Activated T-cell treated with anti-CD3 and anti-CD28 coated beads, Interleukin-2, amount 50 U/mL, for 4 hours (primary cell): ENCODE measurements around the gene TTC4. TPM values are rescaled to one million over a fixed set of nuclear protein-coding genes. Genes with fewer than 3 reads are reported as not detected.
"Not testable (repeated sequence)": the region's sequence is repeated elsewhere in the genome, so short reads cannot be mapped to it uniquely, and the experiment has no call there.

Experiments used
- ATAC-seq, 2 donors: fragments of 200-7000 bp; cut with Tn5 transposase; one replicate each; pipeline ENCODE4 v1.10.0; 2021
- DNase-seq: peaks from one replicate; pipeline ENCODE4 v3.0.0-alpha.2; 2020
- H3K27me3 Mint-ChIP-seq: one replicate; pipeline ENCODE4 v1.8.0; 2021; ENCODE audit warnings: low read depth, mixed read lengths
- H3K36me3 Mint-ChIP-seq: one replicate; pipeline ENCODE4 v1.8.0; 2022; ENCODE audit warnings: mixed read lengths; ENCODE audit not compliant: insufficient read depth
- H3K4me1 Mint-ChIP-seq: one replicate; pipeline ENCODE4 v1.8.0; 2021; ENCODE audit warnings: low read depth, mixed read lengths
- H3K4me3 Mint-ChIP-seq: one replicate; pipeline ENCODE4 v1.8.0; 2021; ENCODE audit warnings: mild to moderate bottlenecking, moderate library complexity, mixed read lengths
- H3K9me3 Mint-ChIP-seq: one replicate; pipeline ENCODE4 v1.8.0; 2021; ENCODE audit warnings: mixed read lengths
- total RNA-seq, 3 donors: library from RNA; stranded (reverse); gene quantifications; one replicate each; pipeline ENCODE4 v1.2.1, GENCODE V29; 2021

TTC4 gene
- total RNA-seq, 3 donors from 2014 or later: 52.5 to 61.2 (median 59.6) TPM

- no peak for ATAC-seq
- H3K4me3 Mint-ChIP-seq: no peak overlapping the region
- DNase-seq: no peak
- no peaks in the 10 kb centered on the region for H3K36me3 Mint-ChIP-seq
- H3K4me1 Mint-ChIP-seq: no peaks in the 10 kb centered on the region
- H3K9me3 Mint-ChIP-seq: no peaks in the 10 kb centered on the region
- H3K27me3 Mint-ChIP-seq: no peaks in the 10 kb centered on the region
Measured at GRCh38 chr1:54772951-54773350, 57.3 kb downstream of the TTC4 start.

DNA sequence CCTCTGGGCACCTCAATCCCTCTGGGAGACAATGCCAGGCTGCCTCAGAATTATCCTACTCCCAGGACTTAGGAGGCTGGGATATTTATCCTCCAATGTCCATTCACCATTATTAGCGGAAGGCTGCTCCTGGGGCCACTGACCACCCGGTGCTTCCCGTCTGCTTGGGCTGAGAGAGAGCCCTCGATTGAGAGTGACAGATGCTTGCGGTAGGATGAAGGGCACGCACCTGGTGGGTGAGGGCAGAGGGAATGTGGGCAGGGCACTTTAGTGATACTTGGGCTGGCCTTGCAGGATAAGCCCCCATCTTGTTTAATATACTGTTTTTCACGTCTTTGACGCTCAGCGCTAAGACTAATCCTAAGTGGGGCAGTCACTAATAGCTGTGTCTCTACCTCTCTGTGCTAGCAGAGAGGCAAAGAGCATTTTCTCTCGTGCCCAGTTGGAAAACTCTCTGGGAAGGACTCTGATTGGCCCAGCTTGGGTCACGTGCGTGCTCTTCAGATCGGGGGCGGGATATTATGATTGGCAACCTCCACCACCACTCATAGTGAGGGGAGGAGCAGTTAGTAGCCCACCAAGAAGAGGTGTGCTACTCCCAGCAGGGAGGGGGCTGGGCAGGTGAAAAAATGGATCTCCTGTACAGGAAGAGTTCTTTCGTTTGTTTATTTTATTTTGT lies 59.3 kb downstream of the TTC4 start:
- Mint-ChIP-seq H3K4me1 (no peaks in the 10 kb centered on the region), H3K27me3 (no peaks in the 10 kb centered on the region), H3K4me3 (no peak overlapping the region), H3K9me3 (no peaks in the 10 kb centered on the region), H3K36me3 (peaks cover 11% of the 10 kb centered on the region)
- ATAC-seq (no peak), DNase-seq (no peak)

DNA sequence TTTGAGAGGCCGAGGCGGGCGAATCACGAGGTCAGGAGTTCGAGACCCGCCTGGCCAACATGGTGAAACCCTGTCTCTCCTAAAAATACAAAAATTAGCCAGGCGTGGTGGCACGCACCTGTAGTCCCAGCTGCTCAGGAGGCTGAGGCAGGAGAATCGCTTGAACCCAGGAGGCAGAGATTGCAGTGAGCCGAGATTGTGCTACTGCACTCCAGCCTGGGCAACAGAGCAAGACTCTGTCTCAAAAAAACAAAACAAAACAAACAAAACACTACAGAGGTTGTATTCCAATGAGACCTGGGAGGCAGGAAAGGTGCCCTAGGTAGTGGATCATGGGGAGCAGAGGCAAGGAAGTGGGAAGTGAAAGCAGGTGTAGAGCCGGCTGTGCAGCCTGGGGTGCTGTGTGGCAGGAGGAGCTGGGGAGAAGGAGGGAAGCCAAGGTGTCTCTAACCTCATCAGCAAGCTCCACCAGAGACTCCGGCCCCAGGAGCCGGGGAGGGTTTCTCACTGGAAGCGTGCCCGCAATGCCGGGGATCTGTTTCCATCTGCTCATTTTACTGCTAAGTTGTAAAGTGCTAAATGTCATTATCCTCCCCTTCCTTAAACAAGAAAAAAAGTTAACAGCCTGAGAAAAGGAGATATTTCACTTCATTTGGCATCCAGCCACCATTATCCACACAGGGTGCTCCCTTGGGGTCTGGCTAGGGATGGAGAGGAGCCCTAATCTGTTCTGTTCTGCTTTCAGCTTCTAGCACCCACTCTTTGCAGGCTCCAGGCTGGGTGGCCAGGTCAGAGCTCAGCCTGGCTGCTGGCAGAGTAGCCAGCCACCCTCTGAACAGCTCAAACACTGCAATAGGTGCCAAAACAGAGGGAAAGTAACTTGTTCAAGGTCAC lies 60.4 kb downstream of the TTC4 start:
- not testable (repeated sequence) for H3K4me3 Mint-ChIP-seq, H3K4me1 Mint-ChIP-seq, DNase-seq, H3K9me3 Mint-ChIP-seq, ATAC-seq, H3K27me3 Mint-ChIP-seq
- H3K36me3 Mint-ChIP-seq: peaks cover 11% of the 10 kb centered on the region

DNA sequence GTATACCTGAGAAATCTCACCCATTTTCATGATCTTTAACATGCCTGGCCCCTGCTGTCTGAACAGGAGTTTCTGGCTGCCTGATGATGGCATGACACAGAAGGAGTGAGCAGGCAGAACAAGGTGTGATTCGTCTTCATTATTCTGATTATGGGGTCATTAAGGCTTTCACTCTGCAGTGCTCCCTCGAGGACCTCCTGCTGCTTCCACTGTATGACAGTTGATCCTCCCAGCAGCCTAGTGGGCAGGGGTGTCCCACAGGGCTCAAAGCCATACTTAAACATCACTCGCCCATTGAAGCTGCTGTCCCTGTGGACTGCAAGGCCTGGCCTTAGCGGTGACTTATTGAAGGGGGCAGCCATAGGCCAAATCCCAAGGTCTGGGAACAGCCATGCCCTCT lies 61.4 kb downstream of the TTC4 start:
- Mint-ChIP-seq H3K9me3 (no peaks in the 10 kb centered on the region), H3K27me3 (no peaks in the 10 kb centered on the region), H3K4me1 (no peaks in the 10 kb centered on the region), H3K36me3 (peaks cover 15% of the 10 kb centered on the region), H3K4me3 (no peak overlapping the region)
- DNase-seq (no peak), ATAC-seq (no peak)

GRCh38 chr1:54777431-54777830 lies 61.8 kb downstream of the TTC4 start:
- Mint-ChIP-seq H3K9me3 (no peaks in the 10 kb centered on the region), H3K4me3 (no peak overlapping the region), H3K36me3 (peaks cover 15% of the 10 kb centered on the region), H3K27me3 (no peaks in the 10 kb centered on the region), H3K4me1 (no peaks in the 10 kb centered on the region)
- no peak for ATAC-seq
- DNase-seq: no peak

GRCh38 chr1:54781023-54781723 lies 65.5 kb downstream of the TTC4 start:
- DNase-seq (no peak), ATAC-seq (no peak)
- no peak overlapping the region for H3K4me3 Mint-ChIP-seq
- H3K4me1 Mint-ChIP-seq: no peaks in the 10 kb centered on the region
- peaks cover 22% of the 10 kb centered on the region for H3K36me3 Mint-ChIP-seq
- H3K27me3 Mint-ChIP-seq: no peaks in the 10 kb centered on the region
- no peaks in the 10 kb centered on the region for H3K9me3 Mint-ChIP-seq

- DNase-seq: no peak
- Mint-ChIP-seq H3K27me3 (no peaks in the 10 kb centered on the region), H3K4me3 (no peak overlapping the region), H3K4me1 (no peaks in the 10 kb centered on the region), H3K36me3 (peaks cover 26% of the 10 kb centered on the region), H3K9me3 (no peaks in the 10 kb centered on the region)
- no peak for ATAC-seq
Measured at GRCh38 chr1:54782156-54782555, 66.5 kb downstream of the TTC4 start.

DNA sequence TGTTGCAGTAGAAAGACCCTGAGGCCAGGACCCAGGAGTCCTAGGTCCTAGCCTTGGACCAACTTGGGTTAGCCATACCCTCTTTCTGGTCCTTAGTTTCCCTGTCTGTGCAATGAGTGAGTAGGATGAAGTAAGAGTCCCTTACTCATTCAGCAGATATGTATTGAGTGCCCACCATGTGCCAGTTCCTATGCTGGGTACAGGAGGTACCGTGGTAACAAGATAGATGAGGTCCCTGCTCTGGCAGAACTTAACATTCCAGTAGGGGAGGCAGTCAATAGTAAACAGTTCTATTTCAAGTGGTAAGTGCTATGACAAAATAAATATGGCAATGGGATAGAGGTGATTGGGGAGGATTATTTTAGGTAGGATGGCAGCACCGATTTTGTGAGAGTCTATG lies 66.9 kb downstream of the TTC4 start:
- ATAC-seq: no peak
- Mint-ChIP-seq H3K4me1 (no peaks in the 10 kb centered on the region), H3K36me3 (peaks cover 26% of the 10 kb centered on the region), H3K27me3 (no peaks in the 10 kb centered on the region), H3K9me3 (no peaks in the 10 kb centered on the region), H3K4me3 (no peak overlapping the region)
- DNase-seq: no peak

DNA sequence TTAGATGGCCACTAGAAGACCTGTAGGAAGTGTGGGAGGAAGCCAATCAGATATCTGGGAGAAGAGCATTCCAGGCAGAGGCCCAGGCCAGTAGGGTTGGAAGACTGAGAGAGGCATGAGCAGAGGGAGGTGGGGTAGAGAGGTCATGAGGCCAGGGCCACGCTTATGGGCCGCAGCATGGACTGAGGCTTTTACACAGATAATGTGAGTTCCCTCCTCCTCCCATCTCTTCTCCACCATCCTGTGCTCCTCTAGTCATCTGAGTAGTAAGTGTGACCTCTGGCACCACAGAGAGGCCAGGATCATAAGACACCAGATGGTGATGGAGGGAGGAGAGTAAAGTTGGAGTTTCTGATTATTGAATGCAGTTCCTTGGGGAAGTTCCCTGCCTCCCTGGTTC lies 68.4 kb downstream of the TTC4 start:
- Mint-ChIP-seq H3K4me1 (no peaks in the 10 kb centered on the region), H3K36me3 (peaks cover 21% of the 10 kb centered on the region), H3K27me3 (no peaks in the 10 kb centered on the region), H3K9me3 (no peaks in the 10 kb centered on the region), H3K4me3 (no peak overlapping the region)
- no peak for ATAC-seq
- no peak for DNase-seq

DNA sequence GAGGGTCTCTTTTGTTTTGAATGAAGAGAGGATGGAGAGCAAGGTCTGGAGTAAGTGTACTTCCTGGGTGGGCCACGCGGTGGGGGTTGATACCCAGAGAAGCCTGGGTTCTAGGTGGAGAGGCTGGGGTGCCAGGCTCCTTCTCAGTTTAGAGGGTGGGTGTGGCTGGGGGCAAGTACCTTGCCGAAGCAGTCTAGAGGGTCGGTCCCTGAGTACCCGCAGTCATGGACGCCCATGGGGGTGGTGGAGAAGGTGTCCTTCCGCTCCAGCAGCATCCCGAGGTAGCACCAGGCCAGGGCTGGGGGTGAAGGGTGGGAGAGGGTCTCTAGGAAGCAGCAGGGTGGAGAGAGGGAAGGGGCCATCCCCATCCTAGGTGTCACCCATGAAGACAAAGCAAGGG lies 71.1 kb downstream of the TTC4 start:
- no peak overlapping the region for H3K4me3 Mint-ChIP-seq
- no peaks in the 10 kb centered on the region for H3K27me3 Mint-ChIP-seq
- peaks cover 13% of the 10 kb centered on the region for H3K36me3 Mint-ChIP-seq
- no peaks in the 10 kb centered on the region for H3K4me1 Mint-ChIP-seq
- no peak for DNase-seq
- no peak for ATAC-seq
- no peaks in the 10 kb centered on the region for H3K9me3 Mint-ChIP-seq

GRCh38 chr1:54787604-54788003 lies 71.9 kb downstream of the TTC4 start:
- Mint-ChIP-seq H3K9me3 (no peaks in the 10 kb centered on the region), H3K27me3 (no peaks in the 10 kb centered on the region)

DNA sequence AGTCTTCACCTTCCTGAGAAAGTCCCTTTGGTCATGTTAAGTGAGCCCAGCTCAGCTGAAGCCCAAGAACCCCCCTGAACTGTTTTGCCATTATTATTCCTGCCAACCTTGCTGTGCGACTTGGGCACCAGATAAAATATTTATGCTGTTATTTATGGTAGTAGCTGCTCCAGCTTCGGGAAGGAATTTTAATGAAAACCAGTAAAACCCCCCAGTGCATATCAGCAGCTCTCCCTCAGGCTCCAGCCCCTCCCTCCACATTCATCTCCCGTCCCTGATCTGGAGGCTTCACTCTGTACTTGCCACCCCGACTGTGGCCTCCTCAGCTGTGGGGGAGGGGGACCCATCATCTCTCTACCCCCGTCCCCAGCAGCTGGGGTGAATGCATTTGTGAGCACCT lies 72.8 kb downstream of the TTC4 start:
- no peaks in the 10 kb centered on the region for H3K27me3 Mint-ChIP-seq
- DNase-seq: no peak
- no peak for ATAC-seq
- no peaks in the 10 kb centered on the region for H3K4me1 Mint-ChIP-seq
- H3K4me3 Mint-ChIP-seq: no peak overlapping the region
- H3K9me3 Mint-ChIP-seq: no peaks in the 10 kb centered on the region
- H3K36me3 Mint-ChIP-seq: peaks cover 10% of the 10 kb centered on the region

More at GRCh38 chr1:54787604-54788003, 71.9 kb downstream of the TTC4 start:
- DNase-seq (no peak), ATAC-seq (no peak)
- Mint-ChIP-seq H3K4me3 (no peak overlapping the region), H3K36me3 (peaks cover 14% of the 10 kb centered on the region), H3K4me1 (no peaks in the 10 kb centered on the region)

- peak in 1 of 2 donors; percentile 19 for ATAC-seq
Measured at GRCh38 chr1:54791880-54792522, 76.3 kb downstream of the TTC4 start.

More at GRCh38 chr1:54791880-54792522, 76.3 kb downstream of the TTC4 start:
- no peak overlapping the region for H3K4me3 Mint-ChIP-seq
- peak; percentile 23 for DNase-seq
- H3K9me3 Mint-ChIP-seq: no peaks in the 10 kb centered on the region
- peaks cover 6% of the 10 kb centered on the region for H3K36me3 Mint-ChIP-seq
- no peaks in the 10 kb centered on the region for H3K27me3 Mint-ChIP-seq
- H3K4me1 Mint-ChIP-seq: peaks cover 12% of the 10 kb centered on the region
